HepG2 (cell line): Measurements from ENCODE around the gene MAPK8IP1. TPM values are rescaled to one million over a fixed set of nuclear protein-coding genes. Genes with fewer than 3 reads are reported as not detected.

Source experiments
- LCORL ChIP-seq, 2 experiments: fragments of 450-650 bp in 1 of 2; sonication (generic) in 1 of 2; formaldehyde crosslinking in 1 of 2; IDR thresholded peaks; 2 replicates each; pipeline versions ENCODE4 v1.5.0 to v1.6.1; 2017 to 2020; ENCODE audit warnings: antibody characterized with exemption in 1 of 2, missing genetic modification reagents in 1 of 2
- ONECUT2 ChIP-seq: sonication (generic); formaldehyde crosslinking; IDR thresholded peaks from 2 replicates; pipeline ENCODE4 v1.4.0; 2020; ENCODE audit warnings: missing genetic modification reagents
- PAWR ChIP-seq: sonication (generic); formaldehyde crosslinking; IDR thresholded peaks from 2 replicates; pipeline ENCODE4 v1.4.0; 2020; ENCODE audit warnings: missing genetic modification reagents, mild to moderate bottlenecking, borderline replicate concordance
- PRPF4 ChIP-seq: fragments of 200-400 bp; formaldehyde crosslinking; IDR thresholded peaks from 2 replicates; pipeline ENCODE4 v1.6.1; 2016; ENCODE audit warnings: low read length, low read depth; ENCODE audit not compliant: poor library complexity, severe bottlenecking
- RORA ChIP-seq: sonication (generic); formaldehyde crosslinking; IDR thresholded peaks from 2 replicates; pipeline ENCODE4 v1.5.0; 2020; ENCODE audit warnings: mild to moderate bottlenecking, missing genetic modification reagents, moderate library complexity
- SKI ChIP-seq: fragments of 450-650 bp; IDR thresholded peaks from one replicate; pipeline ENCODE4 v1.6.1; 2018; ENCODE audit warnings: mild to moderate bottlenecking; ENCODE audit not compliant: partially characterized antibody
- ZKSCAN1 ChIP-seq: fragments of 150-350 bp; IDR thresholded peaks from 2 replicates; pipeline ENCODE4 v1.6.1; 2014; ENCODE audit warnings: low read length
- ZMAT3 ChIP-seq: sonication (generic); formaldehyde crosslinking; conservative IDR thresholded peaks from 2 replicates; pipeline ENCODE4 v1.7.0; 2021; ENCODE audit warnings: missing genetic modification reagents
- ZMYM3 ChIP-seq: sonication (generic); formaldehyde crosslinking; IDR thresholded peaks from 2 replicates; pipeline ENCODE4 v1.5.1; 2020; ENCODE audit warnings: mild to moderate bottlenecking, missing genetic modification reagents
- ZNF230 ChIP-seq: sonication (generic); formaldehyde crosslinking; IDR thresholded peaks from 2 replicates; pipeline ENCODE4 v1.4.0; 2020; ENCODE audit warnings: mild to moderate bottlenecking, missing genetic modification reagents
- ZNF232 ChIP-seq: sonication (generic); formaldehyde crosslinking; IDR thresholded peaks from 2 replicates; pipeline ENCODE4 v1.4.0; 2020; ENCODE audit warnings: missing genetic modification reagents, borderline replicate concordance
- ZNF552 ChIP-seq: sonication (generic); formaldehyde crosslinking; IDR thresholded peaks from 2 replicates; pipeline ENCODE4 v1.9.0; 2022; ENCODE audit warnings: missing genetic modification reagents, mild to moderate bottlenecking, borderline replicate concordance
- ZNF616 ChIP-seq: sonication (generic); formaldehyde crosslinking; IDR thresholded peaks from 2 replicates; pipeline ENCODE4 v1.5.0; 2020; ENCODE audit warnings: low read depth, mild to moderate bottlenecking, missing genetic modification reagents
- ZNF619 ChIP-seq: sonication (generic); formaldehyde crosslinking; IDR thresholded peaks from 2 replicates; pipeline ENCODE4 v1.4.0; 2020; ENCODE audit warnings: mild to moderate bottlenecking, missing genetic modification reagents
- ZNF777 ChIP-seq: sonication (generic); formaldehyde crosslinking; IDR thresholded peaks from 2 replicates; pipeline ENCODE4 v1.4.0; 2020; ENCODE audit warnings: missing genetic modification reagents
- ZSCAN25 ChIP-seq: sonication (generic); formaldehyde crosslinking; IDR thresholded peaks from 2 replicates; pipeline ENCODE4 v1.8.0; 2022; ENCODE audit warnings: mild to moderate bottlenecking, missing genetic modification reagents
- polyA plus RNA-seq, 8 experiments: library from polyadenylated mRNA; depleted of rRNA in 3 of 8; stranded (reverse) in 7 of 8; unstranded in 1 of 8; fragments of >200 nt; fragmentation: Illumina TruSeq in 4 of 8; extraction: Trizol in 4 of 8; gene quantifications; 2 replicates each; pipeline versions ENCODE4 v1.2.1 to v1.2.3, GENCODE V29; 2011 to 2016; ENCODE audit warnings: low read depth in 4 of 8, missing spikeins in 1 of 8, mixed read lengths in 1 of 8; ENCODE audit not compliant: insufficient read depth in 1 of 8
- total RNA-seq, 5 experiments: library from RNA; depleted of rRNA; stranded (reverse); fragments of >200 nt; fragmentation: Illumina TruSeq; extraction: Trizol; gene quantifications; 2 replicates each; pipeline ENCODE4 v1.2.3, GENCODE V29; 2016; ENCODE audit warnings: low read depth in 1 of 5
- TF ChIP-seq, protein P1 (sequence below): sonication (generic); formaldehyde crosslinking; IDR thresholded peaks from 2 replicates; pipeline ENCODE4 v1.5.0; 2020; ENCODE audit warnings: mild to moderate bottlenecking, missing genetic modification reagents, borderline replicate concordance
- TF ChIP-seq, protein P2 (sequence below): sonication (generic); formaldehyde crosslinking; IDR thresholded peaks from 2 replicates; pipeline ENCODE4 v1.8.1; 2023; ENCODE audit warnings: missing genetic modification reagents, inconsistent platforms, borderline replicate concordance
- TF ChIP-seq, protein P3 (sequence below): IDR thresholded peaks from 2 replicates; pipeline ENCODE4 v1.6.1; 2012; ENCODE audit warnings: low read depth, low read length, improper control_type of control experiment

MAPK8IP1 gene
- total and polyA plus RNA-seq, 2 of the 13 experiments (the other 11 are each of a cell fraction or from before 2014, with no cell fraction given), result 2.2 to 4.2 TPM

DNA sequence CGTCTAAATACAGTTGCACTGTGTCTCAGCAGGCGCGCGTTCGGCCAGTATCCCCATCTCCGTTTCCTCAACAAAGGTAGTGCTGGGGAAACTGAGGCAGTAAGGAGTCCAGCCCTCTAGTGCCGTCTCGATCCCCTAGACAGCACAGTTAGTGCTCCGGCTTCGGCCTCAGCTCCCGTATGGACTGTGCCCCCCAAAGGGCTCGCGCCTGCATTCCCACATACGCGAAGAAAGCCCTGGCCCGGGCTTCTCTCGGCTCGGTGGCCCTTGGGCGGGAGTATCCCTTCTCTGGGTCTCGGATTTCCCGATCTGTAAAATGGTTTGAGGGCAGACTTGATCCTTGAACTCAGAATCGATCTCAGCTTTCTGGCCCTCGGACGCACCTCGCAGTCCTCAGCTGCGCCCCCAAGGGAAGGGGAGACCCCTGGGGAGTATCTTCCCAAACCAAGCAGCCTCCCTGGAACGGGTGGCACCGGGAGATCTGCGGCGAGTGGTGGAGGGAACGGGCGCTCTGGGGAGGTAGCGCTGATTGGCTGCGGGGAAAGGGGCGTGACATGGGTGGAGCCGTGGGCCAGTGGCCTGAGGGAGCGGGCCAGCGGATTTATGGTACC is 33.0 kb downstream of the MAPK8IP1 start (continued):
- TF ChIP-seq, protein P1, sequence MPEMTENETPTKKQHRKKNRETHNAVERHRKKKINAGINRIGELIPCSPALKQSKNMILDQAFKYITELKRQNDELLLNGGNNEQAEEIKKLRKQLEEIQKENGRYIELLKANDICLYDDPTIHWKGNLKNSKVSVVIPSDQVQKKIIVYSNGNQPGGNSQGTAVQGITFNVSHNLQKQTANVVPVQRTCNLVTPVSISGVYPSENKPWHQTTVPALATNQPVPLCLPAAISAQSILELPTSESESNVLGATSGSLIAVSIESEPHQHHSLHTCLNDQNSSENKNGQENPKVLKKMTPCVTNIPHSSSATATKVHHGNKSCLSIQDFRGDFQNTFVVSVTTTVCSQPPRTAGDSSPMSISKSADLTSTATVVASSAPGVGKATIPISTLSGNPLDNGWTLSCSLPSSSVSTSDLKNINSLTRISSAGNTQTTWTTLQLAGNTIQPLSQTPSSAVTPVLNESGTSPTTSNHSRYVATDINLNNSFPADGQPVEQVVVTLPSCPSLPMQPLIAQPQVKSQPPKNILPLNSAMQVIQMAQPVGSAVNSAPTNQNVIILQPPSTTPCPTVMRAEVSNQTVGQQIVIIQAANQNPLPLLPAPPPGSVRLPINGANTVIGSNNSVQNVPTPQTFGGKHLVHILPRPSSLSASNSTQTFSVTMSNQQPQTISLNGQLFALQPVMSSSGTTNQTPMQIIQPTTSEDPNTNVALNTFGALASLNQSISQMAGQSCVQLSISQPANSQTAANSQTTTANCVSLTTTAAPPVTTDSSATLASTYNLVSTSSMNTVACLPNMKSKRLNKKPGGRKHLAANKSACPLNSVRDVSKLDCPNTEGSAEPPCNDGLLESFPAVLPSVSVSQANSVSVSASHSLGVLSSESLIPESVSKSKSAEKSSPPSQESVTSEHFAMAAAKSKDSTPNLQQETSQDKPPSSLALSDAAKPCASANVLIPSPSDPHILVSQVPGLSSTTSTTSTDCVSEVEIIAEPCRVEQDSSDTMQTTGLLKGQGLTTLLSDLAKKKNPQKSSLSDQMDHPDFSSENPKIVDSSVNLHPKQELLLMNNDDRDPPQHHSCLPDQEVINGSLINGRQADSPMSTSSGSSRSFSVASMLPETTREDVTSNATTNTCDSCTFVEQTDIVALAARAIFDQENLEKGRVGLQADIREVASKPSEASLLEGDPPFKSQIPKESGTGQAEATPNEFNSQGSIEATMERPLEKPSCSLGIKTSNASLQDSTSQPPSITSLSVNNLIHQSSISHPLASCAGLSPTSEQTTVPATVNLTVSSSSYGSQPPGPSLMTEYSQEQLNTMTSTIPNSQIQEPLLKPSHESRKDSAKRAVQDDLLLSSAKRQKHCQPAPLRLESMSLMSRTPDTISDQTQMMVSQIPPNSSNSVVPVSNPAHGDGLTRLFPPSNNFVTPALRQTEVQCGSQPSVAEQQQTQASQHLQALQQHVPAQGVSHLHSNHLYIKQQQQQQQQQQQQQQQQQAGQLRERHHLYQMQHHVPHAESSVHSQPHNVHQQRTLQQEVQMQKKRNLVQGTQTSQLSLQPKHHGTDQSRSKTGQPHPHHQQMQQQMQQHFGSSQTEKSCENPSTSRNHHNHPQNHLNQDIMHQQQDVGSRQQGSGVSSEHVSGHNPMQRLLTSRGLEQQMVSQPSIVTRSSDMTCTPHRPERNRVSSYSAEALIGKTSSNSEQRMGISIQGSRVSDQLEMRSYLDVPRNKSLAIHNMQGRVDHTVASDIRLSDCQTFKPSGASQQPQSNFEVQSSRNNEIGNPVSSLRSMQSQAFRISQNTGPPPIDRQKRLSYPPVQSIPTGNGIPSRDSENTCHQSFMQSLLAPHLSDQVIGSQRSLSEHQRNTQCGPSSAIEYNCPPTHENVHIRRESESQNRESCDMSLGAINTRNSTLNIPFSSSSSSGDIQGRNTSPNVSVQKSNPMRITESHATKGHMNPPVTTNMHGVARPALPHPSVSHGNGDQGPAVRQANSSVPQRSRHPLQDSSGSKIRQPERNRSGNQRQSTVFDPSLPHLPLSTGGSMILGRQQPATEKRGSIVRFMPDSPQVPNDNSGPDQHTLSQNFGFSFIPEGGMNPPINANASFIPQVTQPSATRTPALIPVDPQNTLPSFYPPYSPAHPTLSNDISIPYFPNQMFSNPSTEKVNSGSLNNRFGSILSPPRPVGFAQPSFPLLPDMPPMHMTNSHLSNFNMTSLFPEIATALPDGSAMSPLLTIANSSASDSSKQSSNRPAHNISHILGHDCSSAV (CRISPR knock-in tag), result no peak
- TF ChIP-seq ZNF777 (CRISPR knock-in tag) (peak; percentile 40; the same call in 1 of the 2 replicates), RORA (CRISPR knock-in tag) (no peak), ONECUT2 (CRISPR knock-in tag) (no peak), ZNF232 (CRISPR knock-in tag) (0 out of 2 replicates have a peak, but pooled peaks have one; percentile 29), PAWR (no peak), ZKSCAN1 (no peak), ZNF616 (CRISPR knock-in tag) (0 out of 2 replicates have a peak, but pooled peaks have one; percentile 20), ZMAT3 (CRISPR knock-in tag) (no peak), ZNF552 (CRISPR knock-in tag) (no peak), SKI (no peak), ZNF619 (0 out of 2 replicates have a peak, but pooled peaks have one; percentile 28), ZMYM3 (0 out of 2 replicates have a peak, but pooled peaks have one; percentile 40), ZNF230 (CRISPR knock-in tag) (no peak), LCORL (IDR thresholded peaks at IDR 0.05) (no peak), LCORL (CRISPR knock-in tag; IDR thresholded peaks at IDR 0.05) (no peak), ZSCAN25 (CRISPR knock-in tag) (no peak), PRPF4 (no peak)
- TF ChIP-seq, protein P2, sequence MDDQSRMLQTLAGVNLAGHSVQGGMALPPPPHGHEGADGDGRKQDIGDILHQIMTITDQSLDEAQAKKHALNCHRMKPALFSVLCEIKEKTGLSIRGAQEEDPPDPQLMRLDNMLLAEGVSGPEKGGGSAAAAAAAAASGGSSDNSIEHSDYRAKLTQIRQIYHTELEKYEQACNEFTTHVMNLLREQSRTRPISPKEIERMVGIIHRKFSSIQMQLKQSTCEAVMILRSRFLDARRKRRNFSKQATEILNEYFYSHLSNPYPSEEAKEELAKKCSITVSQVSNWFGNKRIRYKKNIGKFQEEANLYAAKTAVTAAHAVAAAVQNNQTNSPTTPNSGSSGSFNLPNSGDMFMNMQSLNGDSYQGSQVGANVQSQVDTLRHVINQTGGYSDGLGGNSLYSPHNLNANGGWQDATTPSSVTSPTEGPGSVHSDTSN (CRISPR knock-in tag), result no peak
- TF ChIP-seq, protein P3, sequence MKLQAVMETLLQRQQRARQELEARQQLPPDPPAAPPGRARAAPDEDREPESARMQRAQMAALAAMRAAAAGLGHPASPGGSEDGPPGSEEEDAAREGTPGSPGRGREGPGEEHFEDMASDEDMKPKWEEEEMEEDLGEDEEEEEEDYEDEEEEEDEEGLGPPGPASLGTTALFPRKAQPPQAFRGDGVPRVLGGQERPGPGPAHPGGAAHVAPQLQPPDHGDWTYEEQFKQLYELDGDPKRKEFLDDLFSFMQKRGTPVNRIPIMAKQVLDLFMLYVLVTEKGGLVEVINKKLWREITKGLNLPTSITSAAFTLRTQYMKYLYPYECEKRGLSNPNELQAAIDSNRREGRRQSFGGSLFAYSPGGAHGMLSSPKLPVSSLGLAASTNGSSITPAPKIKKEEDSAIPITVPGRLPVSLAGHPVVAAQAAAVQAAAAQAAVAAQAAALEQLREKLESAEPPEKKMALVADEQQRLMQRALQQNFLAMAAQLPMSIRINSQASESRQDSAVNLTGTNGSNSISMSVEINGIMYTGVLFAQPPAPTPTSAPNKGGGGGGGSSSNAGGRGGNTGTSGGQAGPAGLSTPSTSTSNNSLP, result no peak
